ENCODE data around the gene MAP3K5. TPM values are rescaled to one million over a fixed set of nuclear protein-coding genes. Genes with fewer than 3 reads are reported as not detected.

The MAP3K5 gene
- total and polyA plus RNA-seq, 9 of the 15 experiments (the other 6 are each of a cell fraction or from before 2014, with no cell fraction given), result 2.2 to 13.0 (median 9.9) TPM

- TF ChIP-seq, protein P1, sequence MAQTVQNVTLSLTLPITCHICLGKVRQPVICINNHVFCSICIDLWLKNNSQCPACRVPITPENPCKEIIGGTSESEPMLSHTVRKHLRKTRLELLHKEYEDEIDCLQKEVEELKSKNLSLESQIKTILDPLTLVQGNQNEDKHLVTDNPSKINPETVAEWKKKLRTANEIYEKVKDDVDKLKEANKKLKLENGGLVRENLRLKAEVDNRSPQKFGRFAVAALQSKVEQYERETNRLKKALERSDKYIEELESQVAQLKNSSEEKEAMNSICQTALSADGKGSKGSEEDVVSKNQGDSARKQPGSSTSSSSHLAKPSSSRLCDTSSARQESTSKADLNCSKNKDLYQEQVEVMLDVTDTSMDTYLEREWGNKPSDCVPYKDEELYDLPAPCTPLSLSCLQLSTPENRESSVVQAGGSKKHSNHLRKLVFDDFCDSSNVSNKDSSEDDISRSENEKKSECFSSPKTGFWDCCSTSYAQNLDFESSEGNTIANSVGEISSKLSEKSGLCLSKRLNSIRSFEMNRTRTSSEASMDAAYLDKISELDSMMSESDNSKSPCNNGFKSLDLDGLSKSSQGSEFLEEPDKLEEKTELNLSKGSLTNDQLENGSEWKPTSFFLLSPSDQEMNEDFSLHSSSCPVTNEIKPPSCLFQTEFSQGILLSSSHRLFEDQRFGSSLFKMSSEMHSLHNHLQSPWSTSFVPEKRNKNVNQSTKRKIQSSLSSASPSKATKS (CRISPR knock-in tag; IDR thresholded peaks at IDR 0.05), result no peak
- TF ChIP-seq SIN3A (IDR thresholded peaks at IDR 0.05; ENCODE audit: borderline replicate concordance in 2 of 2, control insufficient read depth in 1 of 2, low read depth in 2 of 2, low read length in 2 of 2) (no peak), ZNF77 (CRISPR knock-in tag; IDR thresholded peaks at IDR 0.05) (no peak), ZNF445 (CRISPR knock-in tag; IDR thresholded peaks at IDR 0.05; ENCODE audit: low read depth) (no peak), RBM25 (IDR thresholded peaks at IDR 0.05; ENCODE audit: low read depth, low read length, severe bottlenecking) (no peak), TRIM24 (IDR thresholded peaks at IDR 0.05) (peak; percentile 70 to 77; a peak in 3 of 4 replicates), ZMIZ1 (IDR thresholded peaks at IDR 0.05; ENCODE audit: low read depth in 2 of 2, low read length in 2 of 2) (no peak), TGIF2 (CRISPR knock-in tag; IDR thresholded peaks at IDR 0.05) (no peak), GABPA (tag; conservative IDR thresholded peaks at IDR 0.05; ENCODE audit: low read depth) (no peak; the same call in 1 of the 2 replicates), ZNF431 (CRISPR knock-in tag; IDR thresholded peaks at IDR 0.05) (no peak)
- TF ChIP-seq, protein P2, sequence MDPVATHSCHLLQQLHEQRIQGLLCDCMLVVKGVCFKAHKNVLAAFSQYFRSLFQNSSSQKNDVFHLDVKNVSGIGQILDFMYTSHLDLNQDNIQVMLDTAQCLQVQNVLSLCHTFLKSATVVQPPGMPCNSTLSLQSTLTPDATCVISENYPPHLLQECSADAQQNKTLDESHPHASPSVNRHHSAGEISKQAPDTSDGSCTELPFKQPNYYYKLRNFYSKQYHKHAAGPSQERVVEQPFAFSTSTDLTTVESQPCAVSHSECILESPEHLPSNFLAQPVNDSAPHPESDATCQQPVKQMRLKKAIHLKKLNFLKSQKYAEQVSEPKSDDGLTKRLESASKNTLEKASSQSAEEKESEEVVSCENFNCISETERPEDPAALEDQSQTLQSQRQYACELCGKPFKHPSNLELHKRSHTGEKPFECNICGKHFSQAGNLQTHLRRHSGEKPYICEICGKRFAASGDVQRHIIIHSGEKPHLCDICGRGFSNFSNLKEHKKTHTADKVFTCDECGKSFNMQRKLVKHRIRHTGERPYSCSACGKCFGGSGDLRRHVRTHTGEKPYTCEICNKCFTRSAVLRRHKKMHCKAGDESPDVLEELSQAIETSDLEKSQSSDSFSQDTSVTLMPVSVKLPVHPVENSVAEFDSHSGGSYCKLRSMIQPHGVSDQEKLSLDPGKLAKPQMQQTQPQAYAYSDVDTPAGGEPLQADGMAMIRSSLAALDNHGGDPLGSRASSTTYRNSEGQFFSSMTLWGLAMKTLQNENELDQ (CRISPR knock-in tag; IDR thresholded peaks at IDR 0.05; ENCODE audit: borderline replicate concordance), result no peak
- TF ChIP-seq, protein P3, sequence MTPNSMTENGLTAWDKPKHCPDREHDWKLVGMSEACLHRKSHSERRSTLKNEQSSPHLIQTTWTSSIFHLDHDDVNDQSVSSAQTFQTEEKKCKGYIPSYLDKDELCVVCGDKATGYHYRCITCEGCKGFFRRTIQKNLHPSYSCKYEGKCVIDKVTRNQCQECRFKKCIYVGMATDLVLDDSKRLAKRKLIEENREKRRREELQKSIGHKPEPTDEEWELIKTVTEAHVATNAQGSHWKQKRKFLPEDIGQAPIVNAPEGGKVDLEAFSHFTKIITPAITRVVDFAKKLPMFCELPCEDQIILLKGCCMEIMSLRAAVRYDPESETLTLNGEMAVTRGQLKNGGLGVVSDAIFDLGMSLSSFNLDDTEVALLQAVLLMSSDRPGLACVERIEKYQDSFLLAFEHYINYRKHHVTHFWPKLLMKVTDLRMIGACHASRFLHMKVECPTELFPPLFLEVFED (CRISPR knock-in tag; conservative IDR thresholded peaks at IDR 0.05), result 0 out of 2 replicates have a peak, but pooled peaks have one; percentile 26
- TF ChIP-seq, protein P4, sequence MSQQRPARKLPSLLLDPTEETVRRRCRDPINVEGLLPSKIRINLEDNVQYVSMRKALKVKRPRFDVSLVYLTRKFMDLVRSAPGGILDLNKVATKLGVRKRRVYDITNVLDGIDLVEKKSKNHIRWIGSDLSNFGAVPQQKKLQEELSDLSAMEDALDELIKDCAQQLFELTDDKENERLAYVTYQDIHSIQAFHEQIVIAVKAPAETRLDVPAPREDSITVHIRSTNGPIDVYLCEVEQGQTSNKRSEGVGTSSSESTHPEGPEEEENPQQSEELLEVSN (IDR thresholded peaks at IDR 0.05; ENCODE audit: borderline replicate concordance in 1 of 2, extremely low read depth in 1 of 2, insufficient read depth in 1 of 2, insufficient read length in 1 of 2, low read depth in 1 of 2, low read length in 1 of 2, poor library complexity in 1 of 2, severe bottlenecking in 1 of 2), result no peak
Observed at GRCh38 chr6:136774228-136775041, 17.8 kb downstream of the MAP3K5 start (continued).
